Neuronal stem cell (in vitro differentiated cells): ENCODE measurements around the gene ZNF527.

Experiments
- DNase-seq: peaks from one replicate; pipeline ENCODE4 v3.0.0-alpha.2; 2013; ENCODE audit warnings: low spot score
- H2AFZ ChIP-seq: one replicate; pipeline ENCODE4 v1.6.1; 2013; ENCODE audit warnings: mild to moderate bottlenecking, low read length, inconsistent platforms
- H2AK5ac ChIP-seq: 2 replicates; pipeline ENCODE4 v1.6.1; 2013; ENCODE audit warnings: low read depth, mild to moderate bottlenecking, inconsistent platforms, low read length, moderate library complexity, mixed read lengths
- H2BK120ac ChIP-seq: 2 replicates; pipeline ENCODE4 v1.6.1; 2013; ENCODE audit warnings: low read depth, mild to moderate bottlenecking, inconsistent platforms, low read length, moderate library complexity, mixed read lengths
- H2BK12ac ChIP-seq: one replicate; pipeline ENCODE4 v1.6.1; 2013; ENCODE audit warnings: low read length, inconsistent platforms
- H2BK15ac ChIP-seq: 2 replicates; pipeline ENCODE4 v1.6.1; 2013; ENCODE audit warnings: mild to moderate bottlenecking, low read length, inconsistent platforms, mixed read lengths
- H2BK5ac ChIP-seq: one replicate; pipeline ENCODE4 v1.6.1; 2013; ENCODE audit warnings: inconsistent platforms, mild to moderate bottlenecking, low read length, moderate library complexity
- H3K14ac ChIP-seq: one replicate; pipeline ENCODE4 v1.6.1; 2013; ENCODE audit warnings: low read length, inconsistent platforms
- H3K18ac ChIP-seq: 2 replicates; pipeline ENCODE4 v1.6.1; 2013; ENCODE audit warnings: low read length, inconsistent platforms
- H3K23ac ChIP-seq: 2 replicates; pipeline ENCODE4 v1.6.1; 2013; ENCODE audit warnings: low read depth, mild to moderate bottlenecking, mixed read lengths, low read length, inconsistent platforms; ENCODE audit not compliant: poor library complexity
- H3K27ac ChIP-seq: replicated peaks from 3 replicates; pipeline ENCODE4 v1.5.1; 2013; ENCODE audit warnings: low read length, inconsistent platforms
- H3K27me3 ChIP-seq, 3 experiments: 2 replicates each; pipeline ENCODE4 v1.6.1; 2013; ENCODE audit warnings: low read length in 3 of 3, mild to moderate bottlenecking in 2 of 3, inconsistent platforms in 1 of 3, low read depth in 1 of 3, mixed read lengths in 1 of 3, moderate library complexity in 1 of 3; ENCODE audit not compliant: control insufficient read depth in 3 of 3, insufficient read depth in 3 of 3
- H3K36me3 ChIP-seq, 2 donors: replicated peaks in 1 of 2; 2 replicates each; pipeline ENCODE4 v1.6.1; 2013; ENCODE audit warnings: low read length in 2 of 2; ENCODE audit not compliant: control insufficient read depth in 2 of 2, insufficient read depth in 2 of 2
- H3K4ac ChIP-seq: 2 replicates; pipeline ENCODE4 v1.6.1; 2013; ENCODE audit warnings: inconsistent platforms, mild to moderate bottlenecking, low read length, moderate library complexity
- H3K4me1 ChIP-seq, 2 donors: 1 replicate in 1 of 2; 2 replicates in 1 of 2; pipeline ENCODE4 v1.6.1; 2013; ENCODE audit warnings: low read length in 2 of 2, low read depth in 1 of 2; ENCODE audit not compliant: control insufficient read depth in 2 of 2, insufficient read depth in 1 of 2
- H3K4me2 ChIP-seq: one replicate; pipeline ENCODE4 v1.6.1; 2013; ENCODE audit warnings: mild to moderate bottlenecking, low read length, inconsistent platforms; ENCODE audit not compliant: insufficient read depth, poor library complexity, severe bottlenecking
- H3K4me3 ChIP-seq, 2 donors: 2 replicates each; pipeline ENCODE4 v1.5.1; 2013; ENCODE audit warnings: low read length in 2 of 2, mild to moderate bottlenecking in 2 of 2, inconsistent platforms in 1 of 2, moderate library complexity in 1 of 2
- H3K79me1 ChIP-seq: one replicate; pipeline ENCODE4 v1.6.1; 2013; ENCODE audit warnings: low read depth, mild to moderate bottlenecking, inconsistent platforms, low read length, moderate library complexity
- H3K9ac ChIP-seq: one replicate; pipeline ENCODE4 v1.6.1; 2013; ENCODE audit warnings: mild to moderate bottlenecking, low read depth, low read length, inconsistent platforms; ENCODE audit not compliant: poor library complexity
- H3K9me3 ChIP-seq, 2 donors: replicated peaks in 1 of 2; 2 replicates each; pipeline versions ENCODE3 to v1.6.1; 2013; ENCODE audit warnings: low read length in 2 of 2, mild to moderate bottlenecking in 2 of 2, inconsistent platforms in 1 of 2, low read depth in 1 of 2, mixed read lengths in 1 of 2, moderate library complexity in 1 of 2; ENCODE audit not compliant: control insufficient read depth in 2 of 2, insufficient read depth in 1 of 2
- H4K8ac ChIP-seq: one replicate; pipeline ENCODE4 v1.6.1; 2013; ENCODE audit warnings: low read depth, mild to moderate bottlenecking, inconsistent platforms, low read length, moderate library complexity
- H4K91ac ChIP-seq: one replicate; pipeline ENCODE4 v1.6.1; 2013; ENCODE audit warnings: low read length, low read depth, mild to moderate bottlenecking, inconsistent platforms; ENCODE audit not compliant: poor library complexity
- WGBS, 2 donors: extraction: QIAGEN DNeasy Blood & Tissue Kit; methylation state at CpG; one replicate each; pipeline ENCODE4 v1.1.7; 2013; ENCODE audit warnings: missing lambda C conversion rate in 2 of 2, mixed read lengths in 1 of 2; ENCODE audit not compliant: insufficient read length in 2 of 2, insufficient replicate concordance in 1 of 2; ENCODE audit errors: extremely low coverage in 2 of 2; 5-methylcytosine and 5-hydroxymethylcytosine counted together

Gene ZNF527

GRCh38 chr19:37353968-37354367, 16.9 kb upstream of the ZNF527 start:
- Histone ChIP-seq H3K9ac (no peak overlapping the region), H2BK15ac (no peak overlapping the region), H4K8ac (no peak overlapping the region), H2BK5ac (no peak overlapping the region), H3K4ac (no peak overlapping the region), H3K14ac (no peak overlapping the region), H3K4me2 (no peak overlapping the region), H3K27me3 (no peaks in the 10 kb centered on the region), H3K4me3 (no peak overlapping the region), H3K79me1 (no peaks in the 10 kb centered on the region), H3K23ac (no peak overlapping the region), H3K36me3 (peaks cover 6 to 94% of the 10 kb centered on the region in 2 donors), H2AK5ac (no peak overlapping the region), H3K4me1 (no peaks in the 10 kb centered on the region), H3K27ac (no peak overlapping the region), H3K18ac (no peak overlapping the region), H3K9me3 (peaks cover 0 to 68% of the 10 kb centered on the region in 2 donors), H2BK120ac (no peak overlapping the region), H2AFZ (no peak overlapping the region), H4K91ac (no peak overlapping the region), H2BK12ac (no peak overlapping the region)
- DNase-seq, result no peak

- no peaks in the 10 kb centered on the region for H3K79me1 ChIP-seq
- no CpG with 5 or more reads among the region's 4 CpGs for WGBS, 2 donors
These were observed 15.0 kb upstream of the ZNF527 start for GRCh38 chr19:37355901-37356300.

GRCh38 chr19:37361994-37362393, 8.9 kb upstream of the ZNF527 start:
- H2BK120ac ChIP-seq, result no peak overlapping the region
- H2AK5ac ChIP-seq, result no peak overlapping the region
- H3K9ac ChIP-seq, result no peak overlapping the region
- no peak overlapping the region for H3K18ac ChIP-seq
- H3K23ac ChIP-seq, result no peak overlapping the region
- H3K14ac ChIP-seq, result no peak overlapping the region
- no peak for DNase-seq
- H2BK5ac ChIP-seq, result no peak overlapping the region
- H3K4me1 ChIP-seq, result no peaks in the 10 kb centered on the region
- no CpG with 5 or more reads among the region's 1 CpG for WGBS, 2 donors
- no peak overlapping the region for H4K91ac ChIP-seq
- no peaks in the 10 kb centered on the region for H3K79me1 ChIP-seq
- H2BK12ac ChIP-seq, result no peak overlapping the region
- no peak overlapping the region for H4K8ac ChIP-seq
- H3K9me3 ChIP-seq, result peaks cover 26 to 74% of the 10 kb centered on the region in 2 donors
- no peak overlapping the region for H3K4ac ChIP-seq
- no peak overlapping the region for H2BK15ac ChIP-seq
- no peak overlapping the region for H3K4me2 ChIP-seq
- peaks cover 29 to 80% of the 10 kb centered on the region in 2 donors for H3K36me3 ChIP-seq
- H3K4me3 ChIP-seq, result no peak overlapping the region
- H3K27ac ChIP-seq, result no peak overlapping the region
- H2AFZ ChIP-seq, result no peak overlapping the region
- H3K27me3 ChIP-seq, result no peaks in the 10 kb centered on the region

More at GRCh38 chr19:37355901-37356300, 15.0 kb upstream of the ZNF527 start:
- H3K27ac ChIP-seq, result no peak overlapping the region
- peaks cover 5 to 96% of the 10 kb centered on the region in 2 donors for H3K36me3 ChIP-seq
- no peak overlapping the region for H3K9ac ChIP-seq
- no peaks in the 10 kb centered on the region for H3K4me1 ChIP-seq
- no peak overlapping the region for H3K4ac ChIP-seq
- H3K23ac ChIP-seq, result no peak overlapping the region
- no peaks in the 10 kb centered on the region for H3K27me3 ChIP-seq
- no peak overlapping the region for H2BK5ac ChIP-seq
- DNase-seq, result no peak
- no peak overlapping the region for H2AK5ac ChIP-seq
- no peak overlapping the region for H2BK12ac ChIP-seq
- H2BK120ac ChIP-seq, result no peak overlapping the region
- H4K8ac ChIP-seq, result no peak overlapping the region
- H4K91ac ChIP-seq, result no peak overlapping the region
- peaks cover 0 to 73% of the 10 kb centered on the region in 2 donors for H3K9me3 ChIP-seq
- no peak overlapping the region for H2AFZ ChIP-seq
- no peak overlapping the region for H3K18ac ChIP-seq
- H3K4me3 ChIP-seq, result no peak overlapping the region
- H3K14ac ChIP-seq, result no peak overlapping the region
- H3K4me2 ChIP-seq, result no peak overlapping the region
- no peak overlapping the region for H2BK15ac ChIP-seq

- no peaks in the 10 kb centered on the region for H3K4me1 ChIP-seq
- no peak overlapping the region for H2BK120ac ChIP-seq
- no peak overlapping the region for H3K9ac ChIP-seq
- peaks cover 26 to 66% of the 10 kb centered on the region in 2 donors for H3K9me3 ChIP-seq
- no peak overlapping the region for H3K4me2 ChIP-seq
- no peak overlapping the region for H2BK15ac ChIP-seq
- no peak overlapping the region for H4K8ac ChIP-seq
- H4K91ac ChIP-seq, result no peak overlapping the region
- H3K4me3 ChIP-seq, result no peak overlapping the region
- no peak overlapping the region for H2BK5ac ChIP-seq
- H3K18ac ChIP-seq, result no peak overlapping the region
- no peak overlapping the region for H3K27ac ChIP-seq
- no peak overlapping the region for H3K14ac ChIP-seq
- H2BK12ac ChIP-seq, result no peak overlapping the region
- no peaks in the 10 kb centered on the region for H3K27me3 ChIP-seq
- H3K23ac ChIP-seq, result no peak overlapping the region
- H2AK5ac ChIP-seq, result no peak overlapping the region
- H3K4ac ChIP-seq, result no peak overlapping the region
- no peaks in the 10 kb centered on the region for H3K79me1 ChIP-seq
- no peak for DNase-seq
- peaks cover 29 to 72% of the 10 kb centered on the region in 2 donors for H3K36me3 ChIP-seq
- WGBS, 2 donors, result no CpG with 5 or more reads among the region's 6 CpGs
- H2AFZ ChIP-seq, result no peak overlapping the region
These were observed 8.2 kb upstream of the ZNF527 start for GRCh38 chr19:37362733-37363132.
